Cardiac fibroblast (primary cell): Measurements from ENCODE around the gene LAD1.

Experiments used
- DNase-seq, 2 donors: peaks; one replicate each; pipeline versions ENCODE4 v3.0.0 to v3.0.0-alpha.2; 2010; ENCODE audit warnings: low read depth in 2 of 2
- H3K4me3 ChIP-seq, 2 donors: replicated peaks in 1 of 2; 1 replicate in 1 of 2; 2 replicates in 1 of 2; pipeline ENCODE4 v1.5.1; 2011; ENCODE audit warnings: low read depth in 2 of 2, low read length in 2 of 2, mild to moderate bottlenecking in 2 of 2, moderate library complexity in 1 of 2
- TF ChIP-seq, protein P1 (sequence below): IDR thresholded peaks from one replicate; pipeline ENCODE4 v1.5.1; 2011; ENCODE audit warnings: low read depth, mild to moderate bottlenecking, low read length, inconsistent platforms

The LAD1 gene

DNA sequence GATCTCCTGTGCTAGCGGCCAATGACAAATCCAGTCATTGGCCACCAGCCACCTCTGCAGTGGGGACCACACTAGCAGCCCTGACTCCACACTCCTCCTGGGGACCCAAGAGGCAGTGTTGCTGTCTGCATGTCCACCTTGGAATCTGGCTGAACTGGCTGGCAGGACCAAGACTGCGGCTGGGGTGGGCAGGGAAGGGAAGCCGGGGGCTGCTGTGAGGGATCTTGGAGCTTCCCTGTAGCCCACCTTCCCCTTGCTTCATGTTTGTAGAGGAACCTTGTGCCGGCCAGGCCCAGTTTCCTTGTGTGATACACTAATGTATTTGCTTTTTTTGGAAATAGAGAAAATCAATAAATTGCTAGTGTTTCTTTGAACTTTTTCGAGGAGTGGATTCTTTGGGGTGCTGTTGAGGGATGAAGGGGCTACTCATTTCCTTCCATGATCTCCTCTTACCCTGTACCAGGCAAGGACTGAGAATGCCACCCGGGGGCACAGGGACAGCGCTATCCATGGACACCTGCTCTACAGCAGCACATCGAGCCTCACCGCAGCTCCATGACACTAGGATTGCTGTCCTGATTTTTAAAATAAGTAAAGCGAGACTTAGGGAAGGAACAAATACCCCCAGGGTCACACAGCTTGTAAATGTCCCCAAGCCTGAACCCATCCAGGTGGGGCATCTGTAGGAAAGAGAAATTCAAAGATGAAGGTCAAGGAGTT is 66.3 kb downstream of the LAD1 start:
- TF ChIP-seq, protein P1, sequence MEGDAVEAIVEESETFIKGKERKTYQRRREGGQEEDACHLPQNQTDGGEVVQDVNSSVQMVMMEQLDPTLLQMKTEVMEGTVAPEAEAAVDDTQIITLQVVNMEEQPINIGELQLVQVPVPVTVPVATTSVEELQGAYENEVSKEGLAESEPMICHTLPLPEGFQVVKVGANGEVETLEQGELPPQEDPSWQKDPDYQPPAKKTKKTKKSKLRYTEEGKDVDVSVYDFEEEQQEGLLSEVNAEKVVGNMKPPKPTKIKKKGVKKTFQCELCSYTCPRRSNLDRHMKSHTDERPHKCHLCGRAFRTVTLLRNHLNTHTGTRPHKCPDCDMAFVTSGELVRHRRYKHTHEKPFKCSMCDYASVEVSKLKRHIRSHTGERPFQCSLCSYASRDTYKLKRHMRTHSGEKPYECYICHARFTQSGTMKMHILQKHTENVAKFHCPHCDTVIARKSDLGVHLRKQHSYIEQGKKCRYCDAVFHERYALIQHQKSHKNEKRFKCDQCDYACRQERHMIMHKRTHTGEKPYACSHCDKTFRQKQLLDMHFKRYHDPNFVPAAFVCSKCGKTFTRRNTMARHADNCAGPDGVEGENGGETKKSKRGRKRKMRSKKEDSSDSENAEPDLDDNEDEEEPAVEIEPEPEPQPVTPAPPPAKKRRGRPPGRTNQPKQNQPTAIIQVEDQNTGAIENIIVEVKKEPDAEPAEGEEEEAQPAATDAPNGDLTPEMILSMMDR, result no peak
- no peak for DNase-seq
- no peak overlapping the region for H3K4me3 ChIP-seq

DNA sequence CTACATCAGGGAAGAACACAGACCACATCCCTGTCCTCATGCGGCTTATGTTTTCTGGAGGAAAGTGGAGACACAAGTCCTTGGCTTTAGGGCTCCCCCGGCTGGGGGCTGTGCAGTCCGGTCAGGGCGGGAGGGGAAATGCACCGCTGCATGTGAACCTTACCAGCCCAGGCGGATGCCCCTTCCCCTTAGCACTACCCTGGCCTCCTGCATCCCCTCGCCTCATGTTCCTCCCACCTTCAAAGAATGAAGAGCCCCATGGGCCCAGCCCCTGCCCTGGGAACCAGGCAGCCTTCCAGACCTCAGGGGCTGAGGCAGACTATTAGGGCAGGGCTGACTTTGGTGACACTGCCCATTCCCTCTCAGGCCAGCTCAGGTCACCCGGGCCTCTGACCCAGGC is 67.1 kb downstream of the LAD1 start:
- DNase-seq, result no peak
- TF ChIP-seq, protein P1, result no peak
- no peak overlapping the region for H3K4me3 ChIP-seq

DNA sequence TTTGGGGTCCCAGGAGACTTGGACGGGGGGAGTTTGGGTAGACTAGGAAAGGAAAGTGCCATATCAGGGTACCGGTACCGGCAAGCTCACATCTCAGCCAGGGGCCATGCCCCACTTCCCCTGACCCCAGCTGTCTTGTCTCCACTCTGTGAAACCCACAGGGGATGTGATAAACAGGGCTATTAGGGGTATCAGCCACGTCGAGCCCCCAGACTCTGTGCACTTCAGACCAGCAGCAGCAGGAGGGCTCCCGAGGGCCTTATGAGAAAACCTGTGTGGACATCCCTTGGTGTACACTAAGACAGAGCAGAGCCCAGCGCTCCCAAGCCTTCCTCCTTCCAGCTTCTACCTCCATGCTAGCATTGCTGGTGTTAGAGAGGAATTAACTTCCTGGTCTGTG is 68.0 kb downstream of the LAD1 start:
- TF ChIP-seq, protein P1, result no peak
- H3K4me3 ChIP-seq, result no peak overlapping the region
- DNase-seq, result no peak
